Stimulated activated CD4-positive, alpha-beta T cell treated with anti-CD3 and anti-CD28 coated beads, Interleukin-1b, Interleukin-23, amount 100 ng/mL, for 24 hours (primary cell): Measurements from ENCODE around the gene PRMT5.

ENCODE experiments used
- DNase-seq, 4 experiments: peaks; one replicate each; pipeline ENCODE4 v3.0.0-alpha.2; 2020; ENCODE audit warnings: low read depth in 4 of 4, low spot score in 1 of 4

PRMT5 gene

DNA sequence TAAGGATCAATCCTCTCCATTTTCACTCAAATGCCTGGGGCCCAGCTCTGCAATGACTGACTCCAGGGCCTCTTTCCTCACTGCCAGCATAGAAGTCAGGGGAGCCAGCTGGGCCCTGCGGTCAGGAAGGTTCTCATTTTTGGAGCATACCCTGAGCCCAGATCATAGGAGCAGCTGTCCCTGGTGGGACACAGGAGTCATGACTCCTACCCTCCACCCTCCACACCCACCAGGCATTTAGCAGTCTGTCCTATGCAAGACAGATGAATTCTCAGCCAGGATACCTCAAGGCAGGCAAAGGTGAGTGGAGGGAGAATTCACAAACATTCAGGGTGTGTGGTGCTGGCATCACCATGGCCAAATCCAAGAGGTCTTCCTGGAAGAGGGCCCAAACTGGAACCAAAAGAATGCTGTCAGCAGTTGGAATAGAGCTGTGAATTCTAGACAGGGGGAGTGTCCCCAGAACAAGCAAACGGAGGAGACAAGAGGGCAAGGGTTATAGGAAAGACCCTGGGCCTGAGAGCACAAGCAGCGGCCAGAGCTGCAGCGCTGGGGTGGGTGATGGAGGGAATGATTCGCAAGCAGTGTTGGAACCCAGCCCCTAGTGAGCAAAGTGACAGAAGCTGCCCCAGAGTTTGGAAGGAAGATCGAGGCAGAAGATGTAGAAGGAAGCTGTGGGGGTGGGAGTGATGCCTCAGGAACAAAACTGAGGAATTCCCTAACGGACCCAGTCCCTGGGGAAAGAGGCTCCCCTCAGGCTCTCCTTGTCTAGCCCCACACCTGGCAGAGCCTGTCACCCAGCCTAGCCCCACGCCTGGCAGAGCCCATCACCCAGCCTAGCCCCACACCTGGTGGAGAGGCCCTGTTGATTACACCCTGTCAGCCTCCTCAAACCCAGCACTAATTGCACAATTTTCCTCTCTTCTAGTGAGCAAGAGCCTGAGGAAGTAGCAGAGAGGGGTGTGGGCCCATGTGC, 50.6 kb downstream of the PRMT5 start:
- DNase-seq, result no peak

DNA sequence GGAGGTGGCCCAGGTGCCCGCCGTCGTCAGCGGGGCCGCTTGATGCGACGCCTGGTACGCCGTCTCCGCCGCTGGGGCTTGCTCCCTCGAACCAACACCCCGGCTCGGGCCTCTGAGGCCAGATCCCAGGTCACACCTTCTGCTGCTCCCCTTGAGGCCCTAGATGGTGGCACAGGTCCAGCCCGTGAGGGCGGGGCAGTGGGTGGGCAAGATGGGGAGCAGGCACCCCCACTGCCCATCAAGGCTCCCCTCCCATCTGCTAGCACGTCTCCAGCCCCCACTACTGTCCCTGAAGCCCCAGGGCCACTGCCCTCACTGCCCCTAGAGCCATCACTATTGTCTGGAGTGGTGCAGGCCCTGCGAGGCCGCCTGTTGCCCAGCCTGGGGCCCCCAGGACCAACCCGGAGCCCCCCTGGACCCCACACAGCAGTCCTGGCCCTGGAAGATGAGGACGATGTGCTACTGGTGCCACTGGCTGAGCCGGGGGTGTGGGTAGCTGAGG, 52.1 kb downstream of the PRMT5 start:
- DNase-seq, result no peak

DNA sequence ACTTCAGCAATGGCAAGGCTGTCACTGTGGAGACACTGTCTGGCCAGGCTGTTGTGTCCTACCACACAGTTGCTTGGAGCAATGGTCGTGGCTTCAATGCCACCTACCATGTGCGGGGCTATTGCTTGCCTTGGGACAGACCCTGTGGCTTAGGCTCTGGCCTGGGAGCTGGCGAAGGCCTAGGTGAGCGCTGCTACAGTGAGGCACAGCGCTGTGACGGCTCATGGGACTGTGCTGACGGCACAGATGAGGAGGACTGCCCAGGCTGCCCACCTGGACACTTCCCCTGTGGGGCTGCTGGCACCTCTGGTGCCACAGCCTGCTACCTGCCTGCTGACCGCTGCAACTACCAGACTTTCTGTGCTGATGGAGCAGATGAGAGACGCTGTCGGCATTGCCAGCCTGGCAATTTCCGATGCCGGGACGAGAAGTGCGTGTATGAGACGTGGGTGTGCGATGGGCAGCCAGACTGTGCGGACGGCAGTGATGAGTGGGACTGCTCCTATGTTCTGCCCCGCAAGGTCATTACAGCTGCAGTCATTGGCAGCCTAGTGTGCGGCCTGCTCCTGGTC, 53.3 kb downstream of the PRMT5 start:
- DNase-seq, result no peak

DNA sequence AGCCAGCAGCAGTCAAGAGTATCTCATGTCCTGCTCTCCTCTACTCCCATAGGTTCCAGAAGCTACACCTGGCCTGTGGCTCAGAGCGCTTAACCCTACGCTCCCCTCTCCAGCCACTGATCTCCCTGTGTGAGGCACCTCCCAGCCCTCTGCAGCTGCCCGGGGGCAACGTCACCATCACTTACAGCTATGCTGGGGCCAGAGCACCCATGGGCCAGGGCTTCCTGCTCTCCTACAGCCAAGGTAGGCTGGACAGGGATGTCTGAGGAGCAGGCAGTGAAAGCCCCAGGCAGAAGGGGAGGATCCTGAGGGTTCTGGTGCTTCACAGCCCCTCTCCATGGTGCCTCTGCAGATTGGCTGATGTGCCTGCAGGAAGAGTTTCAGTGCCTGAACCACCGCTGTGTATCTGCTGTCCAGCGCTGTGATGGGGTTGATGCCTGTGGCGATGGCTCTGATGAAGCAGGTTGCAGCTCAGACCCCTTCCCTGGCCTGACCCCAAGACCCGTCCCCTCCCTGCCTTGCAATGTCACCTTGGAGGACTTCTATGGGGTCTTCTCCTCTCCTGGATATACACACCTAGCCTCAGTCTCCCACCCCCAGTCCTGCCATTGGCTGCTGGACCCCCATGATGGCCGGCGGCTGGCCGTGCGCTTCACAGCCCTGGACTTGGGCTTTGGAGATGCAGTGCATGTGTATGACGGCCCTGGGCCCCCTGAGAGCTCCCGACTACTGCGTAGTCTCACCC, 54.0 kb downstream of the PRMT5 start:
- no peak for DNase-seq

DNA sequence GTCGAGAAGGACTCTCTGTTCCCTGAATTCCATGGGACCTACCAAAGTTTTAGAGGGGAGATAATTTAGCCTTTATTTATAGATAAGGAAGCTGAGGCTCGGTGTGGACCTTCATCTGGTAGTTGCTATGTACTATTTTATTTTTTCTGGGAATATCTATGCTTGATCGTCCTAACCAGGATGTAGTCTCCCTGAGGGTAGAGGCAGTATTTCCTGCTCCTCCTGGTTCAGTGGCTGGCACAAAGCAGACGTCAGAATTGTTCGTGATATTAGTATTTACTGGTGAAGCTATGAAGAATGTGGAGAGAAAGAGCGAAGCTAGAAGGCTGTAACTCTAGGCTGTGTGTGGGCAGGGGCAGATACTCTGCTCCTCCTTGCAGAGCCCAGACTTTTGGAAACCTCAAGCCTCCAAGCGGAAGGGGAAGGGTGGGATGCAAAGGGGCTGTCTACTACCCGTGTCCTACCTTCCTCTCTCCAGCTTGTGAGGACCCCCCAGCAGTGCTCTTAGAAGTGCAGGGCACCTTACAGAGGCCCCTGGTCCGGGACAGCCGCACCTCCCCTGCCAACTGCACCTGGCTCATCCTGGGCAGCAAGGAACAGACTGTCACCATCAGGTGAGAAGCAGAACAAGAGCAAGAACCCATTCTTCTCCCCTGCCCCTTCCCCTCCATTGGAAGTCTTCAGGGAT, 56.2 kb downstream of the PRMT5 start:
- DNase-seq, result no peak

DNA sequence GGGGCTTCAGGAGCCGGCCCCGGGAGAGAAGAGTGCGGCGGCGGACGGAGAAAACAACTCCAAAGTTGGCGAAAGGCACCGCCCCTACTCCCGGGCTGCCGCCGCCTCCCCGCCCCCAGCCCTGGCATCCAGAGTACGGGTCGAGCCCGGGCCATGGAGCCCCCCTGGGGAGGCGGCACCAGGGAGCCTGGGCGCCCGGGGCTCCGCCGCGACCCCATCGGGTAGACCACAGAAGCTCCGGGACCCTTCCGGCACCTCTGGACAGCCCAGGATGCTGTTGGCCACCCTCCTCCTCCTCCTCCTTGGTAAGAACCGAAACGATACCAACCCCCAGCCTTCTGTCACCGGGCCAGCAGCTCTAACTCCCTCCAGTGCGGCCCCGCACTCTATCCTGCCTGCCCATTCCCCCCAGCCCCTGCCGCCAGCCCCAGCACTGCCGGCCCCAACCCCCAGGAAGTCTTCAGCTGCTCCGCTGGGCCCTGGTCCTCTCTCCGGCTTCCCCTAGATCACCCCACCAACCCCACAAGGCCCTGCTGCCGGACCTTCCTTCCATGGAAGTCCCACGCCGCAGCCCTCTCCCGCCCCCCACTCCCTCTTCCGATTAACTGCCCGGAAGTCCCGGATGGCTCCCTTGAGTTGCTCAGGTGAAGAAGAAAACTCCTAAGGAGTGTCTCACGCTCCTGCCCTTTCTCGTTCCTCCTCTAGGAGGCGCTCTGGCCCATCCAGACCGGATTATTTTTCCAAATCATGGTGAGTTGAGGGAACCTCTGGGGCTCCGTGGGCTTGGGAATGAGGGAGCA, 56.9 kb downstream of the PRMT5 start:
- DNase-seq, result peak; percentile 47 to 60 (median 54)

DNA sequence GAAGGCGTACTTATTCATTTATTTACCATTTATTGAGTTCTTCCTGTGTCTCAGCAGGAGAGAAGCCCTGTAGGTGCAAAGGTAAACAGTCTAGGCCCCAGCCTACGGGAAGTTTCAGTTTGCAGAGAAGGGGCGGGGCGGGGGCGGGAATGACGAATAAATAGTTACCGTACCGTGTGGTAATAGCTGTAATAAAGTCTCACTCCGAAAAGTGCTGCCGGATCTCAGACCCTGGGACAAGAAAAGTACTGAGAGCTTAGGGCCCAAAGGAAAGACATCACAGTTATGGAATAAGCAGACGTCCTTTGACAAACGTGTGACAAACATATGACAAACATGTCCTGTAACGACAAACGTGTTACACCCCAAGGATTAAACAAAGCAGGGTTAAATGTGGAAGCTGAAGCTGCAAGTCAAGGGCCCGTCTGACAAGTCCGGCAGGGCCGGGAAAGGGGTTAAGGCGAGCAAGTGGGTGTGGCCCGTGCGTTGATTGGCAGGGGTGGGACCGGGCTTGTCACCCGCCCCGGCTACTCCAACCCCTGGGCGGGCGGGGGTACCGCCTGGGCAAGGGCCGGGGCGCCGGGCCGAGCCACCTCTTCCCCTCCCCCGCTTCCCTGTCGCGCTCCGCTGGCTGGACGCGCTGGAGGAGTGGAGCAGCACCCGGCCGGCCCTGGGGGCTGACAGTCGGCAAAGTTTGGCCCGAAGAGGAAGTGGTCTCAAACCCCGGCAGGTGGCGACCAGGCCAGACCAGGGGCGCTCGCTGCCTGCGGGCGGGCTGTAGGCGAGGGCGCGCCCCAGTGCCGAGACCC, 57.7 kb downstream of the PRMT5 start, which contains the start of gene LRP10:
Gene LRP10 (plus strand): TSS at position 517 of the 809 bp plus-strand sequence. CDS start 564 bp downstream, outside the sequence.
- peak; percentile 43 to 72 (median 52) for DNase-seq

DNA sequence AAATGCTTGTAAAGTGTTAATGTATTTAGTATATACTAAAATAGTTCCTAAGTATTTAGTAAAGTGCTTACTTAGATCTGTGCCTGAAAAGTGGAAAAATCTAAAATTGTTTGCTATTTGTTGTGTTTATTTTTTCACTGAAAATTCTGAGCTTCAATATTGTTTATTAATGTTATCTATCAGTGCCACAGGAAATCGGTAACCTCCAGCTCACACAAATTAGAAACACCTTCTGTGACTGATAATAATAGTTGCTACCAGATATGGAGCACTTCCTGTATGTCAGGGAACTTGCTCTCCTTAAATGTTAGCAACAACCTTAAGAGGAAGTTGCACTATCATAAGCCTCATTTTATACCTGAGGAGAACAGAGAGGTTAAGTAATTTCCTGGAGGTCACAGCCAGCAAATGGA, 58.4 kb downstream of the PRMT5 start:
- no peak for DNase-seq
